ENCODE data around the gene GRM1.

- no peak for TF ChIP-seq SNAI2 (CRISPR knock-in tag; IDR thresholded peaks at IDR 0.05)
- no peak for TF ChIP-seq POU6F1 (CRISPR knock-in tag; IDR thresholded peaks at IDR 0.05; ENCODE audit: borderline replicate concordance, low read depth)
- TF ChIP-seq ZFP30 (CRISPR knock-in tag; IDR thresholded peaks at IDR 0.05): no peak
- no peak for TF ChIP-seq PATZ1 (CRISPR knock-in tag; IDR thresholded peaks at IDR 0.05; ENCODE audit: borderline replicate concordance)
- no peak for TF ChIP-seq BACH2 (CRISPR knock-in tag; IDR thresholded peaks at IDR 0.05; ENCODE audit: borderline replicate concordance)
- no peak for TF ChIP-seq ZNF565 (CRISPR knock-in tag; conservative IDR thresholded peaks at IDR 0.05; ENCODE audit: low read depth)
- no peak for TF ChIP-seq ESRRG (CRISPR knock-in tag; IDR thresholded peaks at IDR 0.05)
- TF ChIP-seq ARNTL (CRISPR knock-in tag; IDR thresholded peaks at IDR 0.05; ENCODE audit: borderline replicate concordance, low read depth): no peak
Measured at GRCh38 chr6:146009338-146009737, 19.5 kb upstream of the GRM1 start.

Data from SK-N-SH treated with all-trans-retinoic acid at 6 μM for 48 hours (cell line).